ENCODE measurements around the gene PATJ. TPM values are rescaled to one million over a fixed set of nuclear protein-coding genes. Genes with fewer than 3 reads are reported as not detected.
"Not testable (repeated sequence)": the region's sequence is repeated elsewhere in the genome, so short reads cannot be mapped to it uniquely, and the experiment has no call there.

The PATJ gene
- total RNA-seq, 1 experiment from 2014 or later = 48.8 TPM

- H3K27ac ChIP-seq (ENCODE audit: low read depth, low read length); H3K36me3 ChIP-seq (ENCODE audit: control insufficient read depth in 1 of 2, insufficient read depth in 2 of 2, low read length in 2 of 2); H3K79me2 ChIP-seq (ENCODE audit: insufficient read depth, low read length); BruUV-seq (replicated peaks); RAD21 ChIA-PET (ENCODE audit: low non-redundant PET in 1 of 2, low total read pairs in 2 of 2, uncharacterized antibody in 2 of 2, unreplicated experiment in 2 of 2); H3K9me2 ChIP-seq (ENCODE audit: insufficient read depth); DNase-seq (ENCODE audit: low read depth, low spot score); POLR2A ChIA-PET; H3K9ac ChIP-seq (ENCODE audit: low read length); H4K20me1 ChIP-seq (ENCODE audit: insufficient read depth); intact Hi-C loops (cut with micrococcal nuclease); H3K27me3 ChIP-seq (ENCODE audit: insufficient read depth, low read length); H2AFZ ChIP-seq (ENCODE audit: low read depth, low read length, poor library complexity, severe bottlenecking); H3K4me2 ChIP-seq (ENCODE audit: low read length); H3K4me3 ChIP-seq (replicated peaks in 1 of 2; ENCODE audit: low read depth in 1 of 2, low read length in 2 of 2); ATAC-seq; H3K9me3 ChIP-seq (ENCODE audit: control insufficient read depth in 1 of 2, insufficient read depth in 1 of 2, low read depth in 1 of 2, low read length in 2 of 2); H3K4me1 ChIP-seq (ENCODE audit: control insufficient read depth in 1 of 2, insufficient read depth in 2 of 2, low read length in 2 of 2); CTCF ChIA-PET: not testable (repeated sequence)
These were observed 428.1 kb downstream of the PATJ start for GRCh38 chr1:62170380-62170779.

DNA sequence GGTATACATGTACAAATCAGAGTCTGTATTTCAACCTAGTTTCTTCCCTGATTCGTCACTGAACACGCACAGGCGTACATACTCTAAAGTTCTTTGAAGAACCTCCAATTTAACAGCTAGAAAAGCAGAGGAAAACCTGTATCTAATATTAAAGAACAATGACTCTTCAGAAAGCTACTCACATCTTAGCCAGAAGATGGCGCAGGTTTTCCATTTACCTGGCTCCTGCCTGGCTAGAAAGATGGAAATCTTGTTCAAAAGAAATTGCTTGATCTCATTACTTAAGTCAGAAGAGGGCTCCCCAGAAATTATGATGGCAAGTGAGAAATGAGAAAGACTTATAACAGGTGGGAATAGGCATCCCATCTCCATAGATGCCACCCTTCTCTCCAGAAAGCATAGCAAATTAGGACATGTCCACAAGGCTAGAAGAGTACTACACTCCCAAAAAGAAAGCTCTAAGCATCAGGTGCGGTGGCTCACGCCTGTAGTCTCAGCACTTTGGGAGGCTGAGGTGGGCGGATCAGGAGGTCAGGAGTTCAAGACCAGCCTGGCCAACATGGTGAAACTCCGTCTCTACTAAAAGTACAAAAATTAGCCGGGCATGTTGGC lies 433.4 kb downstream of the PATJ start:
- H3K27me3 ChIP-seq (ENCODE audit: insufficient read depth, low read length) = no peaks in the 10 kb centered on the region
- no peaks in the 10 kb centered on the region for H3K4me1 ChIP-seq (ENCODE audit: control insufficient read depth in 1 of 2, insufficient read depth in 2 of 2, low read length in 2 of 2)
- ATAC-seq = peak; percentile 81
- H3K27ac ChIP-seq (ENCODE audit: low read depth, low read length) = no peak overlapping the region
- H3K4me2 ChIP-seq (ENCODE audit: low read length) = no peak overlapping the region
- no peak overlapping the region for H2AFZ ChIP-seq (ENCODE audit: low read depth, low read length, poor library complexity, severe bottlenecking)
- no TSS peak for BruUV-seq (replicated peaks)
- no peaks in the 10 kb centered on the region for H4K20me1 ChIP-seq (ENCODE audit: insufficient read depth)
- H3K9me3 ChIP-seq (ENCODE audit: control insufficient read depth in 1 of 2, insufficient read depth in 1 of 2, low read depth in 1 of 2, low read length in 2 of 2) = no peaks in the 10 kb centered on the region
- POLR2A ChIA-PET = interaction anchor here (1.3 kb wide), 1 partner anchor 230 kb away, joined by 3 read pairs; no protein-coding TSS in a partner anchor
- no peaks in the 10 kb centered on the region for H3K36me3 ChIP-seq (ENCODE audit: control insufficient read depth in 1 of 2, insufficient read depth in 2 of 2, low read length in 2 of 2)
- H3K9ac ChIP-seq (ENCODE audit: low read length) = no peak overlapping the region
- peak; percentile 26 for DNase-seq (ENCODE audit: low read depth, low spot score)
- no peaks in the 10 kb centered on the region for H3K9me2 ChIP-seq (ENCODE audit: insufficient read depth)
- RAD21 ChIA-PET (ENCODE audit: low non-redundant PET in 1 of 2, low total read pairs in 2 of 2, uncharacterized antibody in 2 of 2, unreplicated experiment in 2 of 2) = interaction anchor here (1.0 to 1.5 kb wide), 6 partner anchors 227 to 571 kb away, joined by 3 to 5 read pairs (median 4); no protein-coding TSS in a partner anchor
- CTCF ChIA-PET = interaction anchor here (0.7 to 2.8 kb wide), 16 partner anchors 9 to 571 kb away, joined by 3 to 84 read pairs (median 4); no protein-coding TSS in a partner anchor
- intact Hi-C loops (cut with micrococcal nuclease) = loop anchor here (1.0 kb wide), 2 partner anchors 232 to 571 kb away; no protein-coding TSS in a partner anchor
- H3K79me2 ChIP-seq (ENCODE audit: insufficient read depth, low read length) = no peaks in the 10 kb centered on the region
- H3K4me3 ChIP-seq (replicated peaks in 1 of 2; ENCODE audit: low read depth in 1 of 2, low read length in 2 of 2) = no peak overlapping the region
- TF ChIP-seq CEBPB (IDR thresholded peaks at IDR 0.05; ENCODE audit: low read depth) (no peak), RAD21 (IDR thresholded peaks at IDR 0.05; ENCODE audit: low read depth) (peak; percentile 96), POLR2AphosphoS5 (IDR thresholded peaks at IDR 0.05; ENCODE audit: low read depth, low read length) (no peak), POLR2A (IDR thresholded peaks at IDR 0.05; ENCODE audit: borderline replicate concordance, extremely low read depth, insufficient read depth, insufficient read length) (no peak), CBX3 (IDR thresholded peaks at IDR 0.05; ENCODE audit: low read depth) (0 out of 2 replicates have a peak, but pooled peaks have one; percentile 37), FOSL1 (IDR thresholded peaks at IDR 0.05; ENCODE audit: low read depth) (no peak), ZFX (IDR thresholded peaks at IDR 0.05) (no peak), CTCF (IDR thresholded peaks at IDR 0.05 in 2 of 3, conservative IDR thresholded peaks at IDR 0.05 in 1 of 3; ENCODE audit: borderline replicate concordance in 1 of 3, insufficient read depth in 1 of 3, low read depth in 2 of 3, low read length in 2 of 3) (peak; percentile 65 to 94 (median 83))
